ENCODE data around the gene CLMP. TPM values are rescaled to one million over a fixed set of nuclear protein-coding genes. Genes with fewer than 3 reads are reported as not detected.

Gene CLMP
- total and polyA plus RNA-seq, 9 of the 15 experiments (the other 6 are each of a cell fraction or from before 2014, with no cell fraction given), result 0.02 to 0.15 (median 0.03) TPM; not detected in 6

- in situ Hi-C loops (cut with MboI), result no loop called here
- Histone ChIP-seq H3K36me3 (ENCODE audit: control insufficient read depth, insufficient read depth, low read length) (peaks cover 65% of the 10 kb centered on the region), H4K20me1 (replicated peaks; ENCODE audit: control insufficient read depth, insufficient read depth, low read length) (peaks cover 56% of the 10 kb centered on the region), H3K9me1 (ENCODE audit: control insufficient read depth, insufficient read depth, low read length) (peaks cover 6% of the 10 kb centered on the region), H3K4me1 (replicated peaks in 1 of 2; ENCODE audit: control insufficient read depth in 2 of 2, insufficient read depth in 2 of 2, low read length in 2 of 2) (peaks cover 3 to 17% of the 10 kb centered on the region in 2 experiments; a peak in 3 of 5 replicates), H3K27me3 (ENCODE audit: control insufficient read depth in 2 of 2, insufficient read depth in 2 of 2, low read length in 2 of 2) (no peaks in the 10 kb centered on the region), H3K27ac (ENCODE audit: extremely low read depth, low read depth, low read length) (peak overlapping the region; percentile 100; the same call in 2 of the 3 replicates), H3K4me2 (ENCODE audit: insufficient read depth, low read length) (peak overlapping the region; percentile 88), H3K9ac (ENCODE audit: insufficient read depth in 1 of 2, low read depth in 2 of 2, low read length in 2 of 2) (peak overlapping the region; percentile 91), H3K79me2 (ENCODE audit: control insufficient read depth, insufficient read depth, low read length) (peaks cover 78% of the 10 kb centered on the region), H3K4me3 (peak overlapping the region; percentile 89), H2AFZ (ENCODE audit: low read depth, low read length) (no peak overlapping the region), H3K9me3 (replicated peaks; ENCODE audit: control insufficient read depth, insufficient read depth, low read depth, low read length) (no peaks in the 10 kb centered on the region)
- peak in 1 of 4 experiments; percentile 17 for DNase-seq (ENCODE audit: extremely low read depth in 1 of 4, low spot score in 3 of 4)
- ChIA-PET CTCF (ENCODE audit: low intra/inter-chr PET ratio) (no interaction called here), POLR2A (interaction anchor here (0.7 to 2.7 kb wide), 6 partner anchors 8 to 43 kb away, joined by 3 to 20 read pairs (median 6); no protein-coding TSS in a partner anchor)
- no peak for FAIRE-seq
- intact Hi-C loops (cut with micrococcal nuclease), result no loop called here
- no peak for ATAC-seq
- WGBS (ENCODE audit: insufficient coverage, low coverage, missing lambda C conversion rate), result 0% methylated on average over 6 of the region's 8 CpGs
- TF ChIP-seq MXI1 (IDR thresholded peaks at IDR 0.05; ENCODE audit: low read depth, low read length) (0 out of 2 replicates have a peak, but pooled peaks have one; percentile 32), ZNF584 (CRISPR knock-in tag; IDR thresholded peaks at IDR 0.05; ENCODE audit: low read depth) (no peak), NCOA2 (IDR thresholded peaks at IDR 0.05; ENCODE audit: partially characterized antibody in 2 of 2) (no peak), CBFB (CRISPR knock-in tag; IDR thresholded peaks at IDR 0.05) (no peak), NFRKB (IDR thresholded peaks at IDR 0.05; ENCODE audit: low read depth) (no peak), ETV1 (tag; conservative IDR thresholded peaks at IDR 0.05; ENCODE audit: low read depth) (no peak), SMARCE1 (IDR thresholded peaks at IDR 0.05) (no peak), ZNF512 (tag; IDR thresholded peaks at IDR 0.05) (no peak), ZNF146 (CRISPR knock-in tag; IDR thresholded peaks at IDR 0.05; ENCODE audit: unreplicated experiment) (no peak), SIN3A (IDR thresholded peaks at IDR 0.05; ENCODE audit: borderline replicate concordance in 2 of 2, control insufficient read depth in 1 of 2, low read depth in 2 of 2, low read length in 2 of 2) (peak in 1 of 2 experiments; percentile 9; a peak in 1 of 4 replicates), RNF2 (IDR thresholded peaks at IDR 0.05) (no peak)
- BruUV-seq (replicated peaks), result no TSS peak
These were observed 134.6 kb downstream of the CLMP start for GRCh38 chr11:123060277-123061000.

All from K562 (cell line).